ENCODE results near the gene KRT80.

KRT80 gene

GRCh38 chr12:52195065-52195730 is 3.4 kb upstream of the KRT80 start:
- DNase-seq = no peak

DNA sequence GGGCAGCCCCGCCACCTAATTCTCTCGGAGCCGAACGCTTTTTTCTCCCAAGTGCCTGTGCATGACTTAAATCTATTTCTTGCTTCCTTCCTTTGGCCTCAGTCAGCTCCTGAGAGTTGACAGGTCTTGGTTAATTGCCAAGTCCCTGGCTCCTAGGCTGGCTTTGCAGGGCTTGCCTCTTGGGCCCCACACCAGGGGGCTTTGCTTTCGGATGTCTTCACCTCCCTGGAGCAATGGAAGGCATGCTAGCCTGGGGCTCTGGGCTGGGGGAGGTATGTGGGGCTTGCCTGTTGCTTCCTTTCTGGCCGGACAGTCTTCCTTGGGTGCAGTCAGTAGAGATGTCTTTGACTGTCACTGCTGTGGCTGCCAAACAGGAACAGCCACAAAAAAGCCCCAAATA is 2.2 kb upstream of the KRT80 start:
- DNase-seq = no peak

- DNase-seq = no peak
These were observed 1.7 kb upstream of the KRT80 start for GRCh38 chr12:52193532-52193931.

- DNase-seq = no peak
These were observed 719 bp downstream of the KRT80 start for GRCh38 chr12:52190860-52191729.

DNA sequence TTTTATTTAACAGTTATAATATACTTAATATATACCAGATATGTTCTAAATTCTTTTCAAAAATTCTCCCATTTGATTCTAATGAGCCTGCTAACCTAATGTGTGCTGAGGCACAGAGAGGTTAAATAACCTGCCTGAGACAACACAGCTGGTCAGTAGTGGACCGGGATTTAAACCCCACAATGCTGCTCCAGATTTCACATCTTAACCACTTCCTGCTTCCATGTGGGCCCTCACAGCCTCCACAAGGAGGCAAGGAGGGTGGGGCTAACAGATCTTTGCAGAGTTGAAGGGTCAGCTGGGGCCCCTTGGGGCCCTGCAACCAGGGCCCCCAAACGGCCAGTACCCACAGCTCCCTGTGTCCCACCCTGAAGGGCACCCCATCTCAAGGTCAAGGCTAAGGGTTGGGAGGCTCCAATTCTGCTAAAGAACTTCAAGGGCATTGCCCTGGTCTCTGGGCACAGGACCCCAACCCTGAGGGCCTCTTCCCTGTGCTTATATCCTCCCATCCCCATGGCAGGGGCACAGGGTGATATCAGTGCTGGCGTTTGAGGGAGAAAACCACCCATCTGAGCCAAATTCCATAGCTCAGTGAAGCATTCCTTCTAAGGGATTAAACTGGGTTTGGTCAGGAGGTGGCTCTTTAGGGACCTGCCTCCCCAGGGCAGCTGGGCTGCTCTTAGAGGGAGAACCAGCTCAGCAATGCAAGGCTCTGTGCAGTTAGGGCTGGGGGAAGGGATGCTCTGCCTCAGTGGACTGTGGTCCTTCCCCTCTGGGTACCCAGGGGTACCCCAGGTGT is 2.2 kb downstream of the KRT80 start:
- no peak for DNase-seq

DNA sequence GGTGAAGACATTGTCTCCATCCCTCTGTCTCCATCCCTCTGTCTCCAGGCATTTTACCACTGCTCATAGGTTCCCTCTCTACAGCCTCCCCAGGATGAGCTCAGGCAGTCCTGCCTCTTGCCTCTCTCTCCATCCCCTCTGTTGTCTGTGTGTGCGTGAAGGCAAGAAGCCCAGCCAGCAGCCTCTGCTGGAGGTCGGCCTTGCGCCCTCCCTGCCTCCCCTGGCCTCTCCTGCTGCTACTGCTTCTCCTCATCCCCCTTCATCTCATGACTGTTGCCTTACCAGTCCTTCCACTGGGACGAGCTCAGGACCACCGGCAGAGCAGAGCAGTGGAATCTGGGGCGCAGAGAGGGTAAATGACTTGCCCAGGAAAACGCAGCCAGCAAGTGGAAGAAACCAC is 3.2 kb downstream of the KRT80 start:
- no peak for DNase-seq

DNA sequence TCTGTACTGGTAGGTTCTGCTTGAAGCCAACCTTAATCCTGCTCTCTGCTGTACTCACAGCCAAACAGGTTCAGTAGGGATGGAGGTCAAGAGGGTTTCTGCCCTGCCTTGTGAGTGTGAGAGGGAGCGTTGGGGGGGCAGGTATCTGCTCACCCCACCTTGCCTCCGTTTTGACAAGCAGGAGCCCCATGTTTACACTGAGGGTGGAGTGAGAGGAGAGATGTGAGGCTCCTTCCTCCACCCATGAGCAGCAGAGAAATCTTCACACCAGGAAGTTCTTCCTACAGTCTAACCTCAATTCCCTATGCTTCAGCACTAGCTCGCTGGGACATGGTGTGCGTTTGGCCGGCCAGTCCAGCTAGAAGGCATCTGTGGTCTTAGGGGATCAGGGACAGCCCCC is 4.2 kb downstream of the KRT80 start:
- DNase-seq = no peak

DNA sequence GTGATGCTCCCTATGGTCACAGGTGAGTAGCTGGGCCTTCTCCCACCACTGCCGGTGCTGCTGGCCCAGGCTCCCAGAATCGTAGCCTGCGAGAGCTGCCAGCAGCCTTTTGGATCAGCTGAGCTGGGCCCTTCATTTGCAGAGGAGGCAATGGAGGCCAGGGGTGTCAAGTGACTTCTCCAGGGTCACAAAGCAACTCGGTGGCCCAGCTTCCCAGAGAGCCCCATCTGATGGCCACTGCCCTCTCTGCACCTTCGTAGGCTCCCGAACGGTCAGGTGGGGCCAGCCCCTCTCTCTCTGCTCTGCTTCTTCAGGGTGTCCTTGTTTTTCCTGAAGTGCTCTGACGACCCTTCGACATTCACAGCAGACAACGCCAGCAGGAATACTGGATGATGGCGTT is 4.6 kb downstream of the KRT80 start:
- DNase-seq = no peak

DNA sequence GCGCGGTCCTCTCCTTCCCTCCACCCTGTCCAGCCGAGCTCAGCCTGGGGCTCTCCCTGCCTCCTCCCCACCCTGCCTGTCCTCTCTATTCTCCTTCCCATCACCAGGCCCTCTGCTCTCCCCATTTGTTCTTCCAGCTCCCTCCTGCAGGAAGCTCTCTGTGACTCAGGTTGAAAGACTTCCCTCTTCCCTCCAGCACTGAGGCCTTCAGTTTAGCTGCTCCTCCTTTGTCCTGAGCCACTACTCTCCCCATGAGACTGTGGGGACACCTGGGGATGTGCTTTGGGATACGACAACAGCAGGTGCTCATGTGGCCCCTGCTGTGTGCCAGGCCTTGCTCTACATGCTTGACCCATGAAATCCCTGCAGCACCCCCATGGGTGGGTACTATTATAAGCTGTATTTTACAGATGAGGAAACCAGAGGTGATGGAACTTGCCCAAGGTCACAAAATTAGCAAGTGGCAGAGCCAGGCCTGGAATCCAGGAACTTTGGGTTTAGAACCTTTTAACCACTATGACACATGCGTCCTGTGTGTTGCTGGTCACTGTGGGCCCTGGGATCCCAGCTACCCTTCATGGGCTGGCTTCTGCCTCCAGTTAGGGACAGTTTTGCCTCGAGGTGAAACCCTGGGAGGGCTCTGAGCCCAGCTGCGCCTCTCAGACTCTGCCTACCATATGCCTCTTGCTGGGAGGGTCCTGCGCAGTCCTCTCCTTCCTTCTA is 5.5 kb downstream of the KRT80 start:
- DNase-seq = no peak

DNA sequence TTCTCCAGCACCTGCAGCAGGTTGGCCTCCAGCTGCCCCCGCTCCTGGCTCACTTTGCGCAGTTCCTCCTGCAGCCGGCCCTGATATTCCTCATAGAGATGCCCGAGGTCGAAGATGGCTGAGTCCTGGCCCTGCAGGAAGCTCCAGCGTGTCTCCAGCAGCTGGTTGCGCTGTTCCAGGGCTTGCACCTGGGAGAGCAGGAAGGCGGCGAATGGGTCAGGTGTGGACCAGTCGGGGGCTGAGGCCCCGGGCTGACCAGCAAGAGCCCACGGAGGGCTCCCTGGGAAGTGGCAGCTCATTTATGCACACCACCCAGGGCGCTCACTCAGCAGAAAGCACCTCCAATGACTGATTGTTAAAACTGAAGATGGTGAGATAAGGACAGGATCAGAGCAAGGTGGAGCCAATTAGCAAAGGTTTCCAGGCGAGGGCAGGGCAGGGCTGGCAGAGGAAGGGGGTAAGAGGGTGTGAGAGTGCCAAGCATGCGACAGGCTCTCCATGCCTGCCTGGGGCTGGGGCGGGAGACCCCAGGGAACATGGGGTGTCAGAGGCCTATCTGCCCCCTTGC is 6.3 kb downstream of the KRT80 start:
- no peak for DNase-seq

- DNase-seq = no peak
These were observed 7.0 kb downstream of the KRT80 start for GRCh38 chr12:52184813-52185212.

DNA sequence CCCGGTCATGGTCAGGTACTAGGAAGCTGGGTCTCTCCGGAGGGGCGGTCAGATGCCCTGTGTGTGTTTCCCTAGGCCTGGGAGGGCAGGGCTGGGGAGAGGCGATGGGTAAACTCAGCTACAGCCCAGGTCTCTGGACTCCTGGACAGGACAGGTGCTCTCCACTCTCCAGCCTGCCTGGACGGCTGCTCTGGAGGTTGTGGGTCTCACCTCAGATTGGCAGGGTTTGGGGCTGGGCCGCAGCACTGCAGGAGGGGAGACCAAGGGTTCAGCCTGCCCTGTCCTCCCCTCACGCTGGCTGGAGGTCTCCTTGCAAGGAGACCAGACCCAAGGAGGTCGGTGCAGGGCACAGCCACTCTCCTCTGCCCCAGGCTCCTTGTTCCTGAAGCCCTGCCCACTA is 7.8 kb downstream of the KRT80 start:
- DNase-seq = no peak

GRCh38 chr12:52183544-52183910 is 8.3 kb downstream of the KRT80 start:
- DNase-seq = no peak

DNA sequence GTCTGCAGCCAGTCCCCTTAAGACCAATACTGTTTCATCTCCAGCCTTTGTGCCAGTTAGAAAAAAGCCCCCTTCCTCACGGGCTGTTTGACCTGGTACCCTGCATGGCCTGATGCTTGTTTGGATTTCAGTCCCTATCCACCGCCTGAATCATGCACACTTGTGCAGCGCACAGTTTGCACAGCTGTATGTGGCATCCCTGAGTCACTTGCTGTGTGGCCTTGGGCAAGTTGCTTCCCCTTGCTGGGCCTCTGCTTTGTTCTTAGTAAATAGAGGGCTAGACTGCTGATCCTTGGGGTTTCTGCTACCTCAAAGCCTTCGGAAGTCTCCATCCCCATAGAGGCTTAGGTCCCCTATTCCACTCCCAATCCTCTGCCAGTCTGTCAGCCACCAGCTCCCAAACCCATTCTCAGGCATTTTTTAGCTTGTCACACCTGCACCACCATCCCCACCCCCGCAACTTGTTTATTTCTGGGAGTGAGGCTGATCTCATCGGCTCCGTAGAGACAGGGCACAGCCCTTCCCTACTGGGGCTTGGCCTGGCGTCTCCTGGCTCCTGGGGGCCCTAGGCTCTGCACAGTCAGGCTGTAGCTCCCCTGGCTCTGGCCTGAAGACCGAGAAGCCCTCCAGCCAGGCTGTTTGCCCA is 8.8 kb downstream of the KRT80 start:
- DNase-seq = no peak

DNA sequence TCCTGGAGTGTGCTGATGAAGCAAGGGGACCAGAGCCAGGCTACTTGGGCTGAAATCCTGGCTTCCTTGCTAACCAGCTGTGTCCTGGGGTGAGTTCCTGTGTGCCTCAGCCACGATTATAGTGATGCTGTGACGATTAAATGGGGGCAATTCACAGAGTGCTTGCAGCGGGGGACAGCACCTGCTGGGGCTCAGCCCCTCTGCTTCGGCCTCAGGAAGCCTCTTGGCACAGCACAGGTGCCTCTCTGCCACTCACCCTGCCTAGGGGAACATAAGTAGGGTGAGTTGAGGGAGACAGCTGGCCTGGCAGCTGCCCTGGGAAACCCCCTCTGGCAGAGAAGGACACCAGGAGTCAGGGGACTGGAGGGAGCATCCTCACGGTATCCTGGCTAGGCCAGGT is 9.4 kb downstream of the KRT80 start:
- no peak for DNase-seq

DNA sequence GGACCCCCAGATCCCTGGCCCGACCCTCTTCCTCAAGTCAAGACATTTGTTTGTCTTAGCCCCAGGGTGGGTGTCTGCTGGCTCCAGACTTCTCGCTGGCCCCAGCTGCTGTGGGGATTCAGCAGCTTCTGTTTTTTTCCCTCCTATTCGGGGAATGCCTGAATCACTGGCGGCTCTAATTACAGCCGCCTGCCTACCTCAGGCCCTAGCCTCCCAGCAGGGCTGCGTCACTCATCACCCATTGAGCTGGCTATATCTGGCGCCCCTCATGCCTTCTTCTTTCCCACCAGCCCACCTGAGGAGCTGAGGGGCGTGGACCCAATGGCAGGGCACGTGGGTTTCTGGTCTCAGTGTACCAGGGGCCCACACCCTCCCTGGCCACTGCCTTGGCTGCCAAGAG is 10.1 kb downstream of the KRT80 start:
- no peak for DNase-seq

GRCh38 chr12:52180971-52181628 is 10.7 kb downstream of the KRT80 start:
- no peak for DNase-seq

DNA sequence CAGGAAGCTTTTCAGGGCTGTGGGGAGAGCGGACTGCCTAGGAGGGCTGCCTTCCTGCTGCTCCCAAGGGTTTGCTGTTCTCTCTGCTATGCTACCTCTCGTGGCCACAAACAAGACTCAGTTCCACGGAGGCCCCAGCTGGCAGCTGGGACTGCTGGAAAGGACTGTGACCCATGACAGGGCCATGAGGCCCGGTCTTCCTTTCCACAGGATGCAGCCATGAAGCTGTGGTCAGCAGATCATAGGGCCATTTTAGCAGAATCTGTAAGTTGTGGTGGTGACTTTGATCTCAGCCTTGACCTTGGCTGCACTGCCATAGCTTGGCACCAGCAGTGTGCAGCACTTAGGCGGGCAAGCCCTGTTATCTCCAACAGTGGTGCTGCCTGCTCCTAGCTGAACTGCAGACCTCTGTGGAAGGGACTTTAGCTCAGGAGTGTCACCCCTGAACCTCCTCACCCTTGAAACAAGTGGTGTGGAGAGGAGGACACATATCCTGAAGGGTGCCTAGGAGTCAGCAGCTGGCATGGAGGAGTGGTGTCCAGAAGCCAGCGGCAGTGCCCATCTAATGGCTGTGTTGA is 12.3 kb downstream of the KRT80 start:
- DNase-seq = no peak

- DNase-seq = no peak
These were observed 12.8 kb downstream of the KRT80 start for GRCh38 chr12:52178984-52179383.

DNA sequence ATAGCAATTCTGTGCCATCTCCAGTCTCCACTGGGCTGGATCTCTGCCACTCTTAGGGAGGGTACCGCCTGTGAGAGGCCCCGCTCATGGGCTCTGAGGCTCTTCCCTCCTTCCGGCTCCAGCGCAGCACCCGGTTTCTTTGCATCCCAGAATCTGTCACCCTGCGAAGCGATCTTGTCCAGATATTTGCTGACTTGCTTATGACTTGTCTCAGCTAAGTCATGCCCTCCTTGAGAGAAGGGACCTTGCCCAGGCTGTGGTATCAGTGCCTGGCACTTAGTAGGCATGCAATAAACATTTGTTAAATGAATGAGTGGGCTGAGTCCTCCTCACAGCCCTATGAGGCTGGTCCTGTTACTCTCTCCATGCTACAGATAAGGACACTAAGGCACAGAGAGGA is 13.4 kb downstream of the KRT80 start:
- DNase-seq = no peak

Measured in activated CD4-positive, alpha-beta T cell treated with anti-CD3 and anti-CD28 coated beads, Interleukin-2, amount 50 U/mL, for 1 hour (primary cell).